HFFc6 (cell line): ENCODE measurements around the gene LAPTM5. TPM values are rescaled to one million over a fixed set of nuclear protein-coding genes. Genes with fewer than 3 reads are reported as not detected.

Source experiments
- DNase-seq: peaks from one replicate; pipeline ENCODE4 v3.0.0-alpha.2; 2018
- H3K27ac Mint-ChIP-seq: 2 replicates; pipeline ENCODE4 v1.8.0; 2020; ENCODE audit warnings: mild to moderate bottlenecking, mixed read lengths
- H3K27me3 Mint-ChIP-seq: 2 replicates; pipeline ENCODE4 v1.8.0; 2021; ENCODE audit warnings: mild to moderate bottlenecking, moderate library complexity, mixed read lengths; ENCODE audit not compliant: insufficient read depth
- H3K36me3 Mint-ChIP-seq: 2 replicates; pipeline ENCODE4 v1.8.0; 2021; ENCODE audit warnings: low read depth, mixed read lengths
- H3K4me1 Mint-ChIP-seq: 2 replicates; pipeline ENCODE4 v1.8.0; 2020; ENCODE audit warnings: low read depth, mixed read lengths
- H3K4me3 Mint-ChIP-seq: 2 replicates; pipeline ENCODE4 v1.8.0; 2020; ENCODE audit warnings: mild to moderate bottlenecking, moderate library complexity, mixed read lengths
- H3K9me3 Mint-ChIP-seq: 2 replicates; pipeline ENCODE4 v1.8.0; 2020; ENCODE audit warnings: mild to moderate bottlenecking, mixed read lengths
- total RNA-seq, 6 experiments: library from RNA; stranded (reverse); fragmentation: NEBNext Ultra II Directional; extraction: Animal tissue kit (Norgen Biotek cat#: 25700); gene quantifications; 2 replicates in 1 of 6; 3 replicates in 5 of 6; pipeline ENCODE4 v1.2.3, GENCODE V29; 2021
- TF ChIP-seq, protein P1 (sequence below): fragments of 200-600 bp; sonication (generic); IDR thresholded peaks from 2 replicates; pipeline ENCODE4 v1.5.0; 2021; ENCODE audit warnings: antibody characterized with exemption, mild to moderate bottlenecking

Gene LAPTM5
- total RNA-seq, 6 experiments from 2014 or later, result 0.38 to 0.81 (median 0.63) TPM

DNA sequence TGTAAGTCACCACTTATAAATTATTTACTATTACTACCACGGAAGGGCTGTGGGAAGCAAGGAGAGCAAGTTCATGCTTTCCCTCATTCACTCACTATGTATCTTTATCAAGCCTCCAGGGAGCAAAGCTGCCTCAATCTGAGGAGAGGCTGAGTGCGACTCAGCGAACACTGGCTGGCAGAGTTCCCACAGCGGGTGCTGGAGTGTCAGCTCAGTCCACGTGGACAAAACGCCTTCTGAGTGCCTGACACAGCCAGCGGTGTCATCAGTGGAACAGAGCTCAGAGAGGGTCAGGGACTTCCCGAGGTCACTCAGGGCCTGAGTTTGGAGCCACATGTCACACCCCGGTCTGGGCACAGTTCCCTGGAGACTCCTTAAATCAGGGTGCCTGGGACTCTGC, 51.0 kb downstream of the LAPTM5 start:
- no peaks in the 10 kb centered on the region for H3K4me1 Mint-ChIP-seq
- no peak overlapping the region for H3K4me3 Mint-ChIP-seq
- TF ChIP-seq, protein P1, sequence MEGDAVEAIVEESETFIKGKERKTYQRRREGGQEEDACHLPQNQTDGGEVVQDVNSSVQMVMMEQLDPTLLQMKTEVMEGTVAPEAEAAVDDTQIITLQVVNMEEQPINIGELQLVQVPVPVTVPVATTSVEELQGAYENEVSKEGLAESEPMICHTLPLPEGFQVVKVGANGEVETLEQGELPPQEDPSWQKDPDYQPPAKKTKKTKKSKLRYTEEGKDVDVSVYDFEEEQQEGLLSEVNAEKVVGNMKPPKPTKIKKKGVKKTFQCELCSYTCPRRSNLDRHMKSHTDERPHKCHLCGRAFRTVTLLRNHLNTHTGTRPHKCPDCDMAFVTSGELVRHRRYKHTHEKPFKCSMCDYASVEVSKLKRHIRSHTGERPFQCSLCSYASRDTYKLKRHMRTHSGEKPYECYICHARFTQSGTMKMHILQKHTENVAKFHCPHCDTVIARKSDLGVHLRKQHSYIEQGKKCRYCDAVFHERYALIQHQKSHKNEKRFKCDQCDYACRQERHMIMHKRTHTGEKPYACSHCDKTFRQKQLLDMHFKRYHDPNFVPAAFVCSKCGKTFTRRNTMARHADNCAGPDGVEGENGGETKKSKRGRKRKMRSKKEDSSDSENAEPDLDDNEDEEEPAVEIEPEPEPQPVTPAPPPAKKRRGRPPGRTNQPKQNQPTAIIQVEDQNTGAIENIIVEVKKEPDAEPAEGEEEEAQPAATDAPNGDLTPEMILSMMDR, result no peak
- H3K27me3 Mint-ChIP-seq, result peaks cover 16% of the 10 kb centered on the region
- no peaks in the 10 kb centered on the region for H3K9me3 Mint-ChIP-seq
- H3K27ac Mint-ChIP-seq, result no peak overlapping the region
- H3K36me3 Mint-ChIP-seq, result no peaks in the 10 kb centered on the region
- DNase-seq, result peak; percentile 46

DNA sequence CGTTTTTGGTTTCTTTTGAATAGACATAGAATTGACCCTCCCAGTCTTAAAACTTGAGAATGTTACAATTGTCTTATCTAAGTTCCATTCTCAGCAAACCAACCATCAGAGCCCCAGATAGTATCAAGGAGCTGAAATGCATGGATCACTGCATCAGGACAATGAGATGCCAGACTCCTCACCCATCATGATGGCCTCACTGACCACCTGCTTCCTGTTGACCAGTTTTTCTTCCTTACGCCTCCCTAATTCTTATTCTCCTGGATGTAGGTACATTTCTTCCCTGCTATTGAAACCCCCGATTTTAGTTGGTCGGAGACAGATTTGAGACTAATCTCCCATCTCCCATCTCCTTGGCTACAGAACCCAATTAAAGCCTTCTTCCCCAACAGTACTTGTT, 51.9 kb downstream of the LAPTM5 start:
- H3K27ac Mint-ChIP-seq, result no peak overlapping the region
- no peaks in the 10 kb centered on the region for H3K9me3 Mint-ChIP-seq
- no peak for DNase-seq
- TF ChIP-seq, protein P1, result no peak
- no peak overlapping the region for H3K4me3 Mint-ChIP-seq
- no peaks in the 10 kb centered on the region for H3K4me1 Mint-ChIP-seq
- H3K27me3 Mint-ChIP-seq, result peaks cover 12% of the 10 kb centered on the region
- no peaks in the 10 kb centered on the region for H3K36me3 Mint-ChIP-seq

DNA sequence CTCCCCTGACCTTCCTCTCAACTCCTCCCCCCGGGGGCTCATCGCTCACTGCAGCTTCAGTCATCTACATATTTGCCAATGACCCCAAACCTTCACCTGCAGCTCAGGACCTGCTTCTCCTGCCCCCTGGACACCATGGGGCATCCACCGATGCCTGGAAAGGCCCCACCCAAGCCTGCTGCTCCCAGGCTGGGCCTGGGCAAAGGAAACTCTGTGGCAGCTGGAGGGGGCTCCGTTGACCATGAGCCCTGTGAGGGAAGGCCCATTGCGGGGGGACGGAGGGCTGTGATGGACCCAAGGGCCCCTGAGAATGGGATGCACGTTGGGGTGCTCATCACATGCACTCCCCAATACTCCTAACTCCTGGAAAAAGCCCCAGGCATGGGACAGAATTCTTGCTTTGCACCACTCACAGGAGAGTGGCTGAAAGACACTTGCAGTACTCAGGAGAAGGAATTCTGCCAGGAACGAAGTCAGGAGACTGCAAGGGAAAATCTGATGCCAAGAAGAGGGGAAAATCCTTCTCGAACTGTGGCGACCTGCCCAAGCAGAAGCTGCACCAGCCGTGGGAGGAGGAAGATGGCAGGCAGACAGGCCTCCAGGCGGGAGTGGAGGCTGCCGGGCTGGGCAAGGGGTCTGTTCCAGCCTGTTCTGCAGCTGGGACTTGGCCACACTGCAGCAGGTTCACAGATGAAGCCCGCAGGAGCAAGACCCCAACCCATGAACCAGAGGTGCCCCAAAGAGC, 52.6 kb downstream of the LAPTM5 start:
- H3K9me3 Mint-ChIP-seq, result no peaks in the 10 kb centered on the region
- H3K27ac Mint-ChIP-seq, result no peak overlapping the region
- H3K4me1 Mint-ChIP-seq, result no peaks in the 10 kb centered on the region
- TF ChIP-seq, protein P1, result no peak
- no peak overlapping the region for H3K4me3 Mint-ChIP-seq
- H3K36me3 Mint-ChIP-seq, result no peaks in the 10 kb centered on the region
- DNase-seq, result no peak
- peaks cover 10% of the 10 kb centered on the region for H3K27me3 Mint-ChIP-seq

DNA sequence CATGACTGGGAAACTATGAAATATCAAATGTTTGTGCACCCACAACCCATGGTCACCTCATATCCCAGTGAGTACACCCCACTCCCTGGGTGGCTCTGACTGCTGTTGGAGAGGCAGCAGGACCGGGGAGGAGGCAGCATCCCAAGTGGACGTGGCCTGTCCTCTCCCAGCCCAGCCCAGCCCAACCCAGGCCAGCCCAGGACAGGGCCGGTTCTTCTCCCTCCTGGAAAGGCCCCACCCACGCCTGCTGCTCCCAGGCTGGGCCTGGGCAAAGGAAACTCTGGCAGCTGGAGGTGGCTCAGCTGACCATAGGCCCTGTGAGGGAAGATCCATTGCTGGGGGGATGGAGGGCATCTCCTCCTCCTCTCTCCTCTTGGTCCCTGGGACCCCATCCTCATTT, 53.3 kb downstream of the LAPTM5 start:
- Mint-ChIP-seq H3K27ac (no peak overlapping the region), H3K36me3 (no peaks in the 10 kb centered on the region), H3K4me1 (no peaks in the 10 kb centered on the region), H3K4me3 (no peak overlapping the region), H3K27me3 (peaks cover 7% of the 10 kb centered on the region), H3K9me3 (no peaks in the 10 kb centered on the region)
- TF ChIP-seq, protein P1, result no peak
- no peak for DNase-seq

DNA sequence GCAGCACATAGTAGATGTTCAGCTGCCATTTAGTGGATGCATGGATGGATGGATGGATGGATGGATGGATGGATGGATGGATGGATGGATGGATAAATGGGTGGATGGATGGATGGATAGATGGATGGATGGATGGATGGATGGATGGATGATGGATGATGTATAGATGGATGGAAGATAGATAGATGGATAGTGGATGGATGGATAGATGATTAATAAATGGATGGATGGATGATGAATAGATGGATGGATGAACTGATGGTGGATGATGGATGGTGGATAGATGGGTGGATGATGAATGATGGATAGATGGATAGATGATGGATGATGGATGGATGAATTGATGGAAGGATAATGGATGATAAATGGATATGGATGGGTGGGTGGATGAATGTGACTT, 54.8 kb downstream of the LAPTM5 start:
- Mint-ChIP-seq H3K9me3 (no peaks in the 10 kb centered on the region), H3K36me3 (no peaks in the 10 kb centered on the region), H3K4me3 (no peak overlapping the region), H3K27ac (no peak overlapping the region), H3K27me3 (peaks cover 7% of the 10 kb centered on the region), H3K4me1 (peaks cover 4% of the 10 kb centered on the region; the same call in 1 of the 2 replicates)
- TF ChIP-seq, protein P1, result no peak
- DNase-seq, result no peak
